ENCODE data around the gene PI3. TPM values are rescaled to one million over a fixed set of nuclear protein-coding genes. Genes with fewer than 3 reads are reported as not detected.

Gene PI3
- total RNA-seq, 1 donor from 2014 or later, result 9.2 TPM

DNA sequence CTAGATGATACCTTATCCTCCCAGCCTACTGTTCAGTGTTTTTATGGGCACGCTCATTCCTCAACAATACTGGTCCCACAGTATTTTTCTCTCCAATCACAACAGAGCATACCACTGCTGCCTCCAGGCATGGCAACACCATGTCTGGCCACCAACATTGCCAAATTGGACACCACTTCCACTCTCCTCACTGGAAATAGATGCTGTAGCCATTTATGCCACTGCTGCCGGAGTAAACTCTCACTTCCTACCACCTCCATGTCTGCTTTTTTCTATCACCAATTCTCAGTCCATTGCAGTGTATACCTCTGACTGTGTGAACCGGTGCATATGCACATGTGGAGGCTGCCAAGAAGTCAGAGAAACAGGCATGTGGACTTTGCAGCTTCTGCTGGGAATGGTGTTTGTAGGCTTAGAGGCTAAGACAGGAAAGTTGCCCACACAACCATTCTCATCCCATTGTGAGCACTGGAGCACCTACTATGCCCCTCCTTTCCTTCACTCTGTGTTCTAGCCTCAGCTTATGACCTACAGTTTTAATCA is 14.4 kb downstream of the PI3 start:
- Histone ChIP-seq H3K9me3 (no peaks in the 10 kb centered on the region), H3K4me1 (no peaks in the 10 kb centered on the region), H3K4me3 (no peak overlapping the region), H3K27ac (no peak overlapping the region), H3K36me3 (no peaks in the 10 kb centered on the region), H3K27me3 (ENCODE audit: low read depth) (no peaks in the 10 kb centered on the region)
- DNase-seq (no peak), ATAC-seq (no peak)
- TF ChIP-seq, protein P1, sequence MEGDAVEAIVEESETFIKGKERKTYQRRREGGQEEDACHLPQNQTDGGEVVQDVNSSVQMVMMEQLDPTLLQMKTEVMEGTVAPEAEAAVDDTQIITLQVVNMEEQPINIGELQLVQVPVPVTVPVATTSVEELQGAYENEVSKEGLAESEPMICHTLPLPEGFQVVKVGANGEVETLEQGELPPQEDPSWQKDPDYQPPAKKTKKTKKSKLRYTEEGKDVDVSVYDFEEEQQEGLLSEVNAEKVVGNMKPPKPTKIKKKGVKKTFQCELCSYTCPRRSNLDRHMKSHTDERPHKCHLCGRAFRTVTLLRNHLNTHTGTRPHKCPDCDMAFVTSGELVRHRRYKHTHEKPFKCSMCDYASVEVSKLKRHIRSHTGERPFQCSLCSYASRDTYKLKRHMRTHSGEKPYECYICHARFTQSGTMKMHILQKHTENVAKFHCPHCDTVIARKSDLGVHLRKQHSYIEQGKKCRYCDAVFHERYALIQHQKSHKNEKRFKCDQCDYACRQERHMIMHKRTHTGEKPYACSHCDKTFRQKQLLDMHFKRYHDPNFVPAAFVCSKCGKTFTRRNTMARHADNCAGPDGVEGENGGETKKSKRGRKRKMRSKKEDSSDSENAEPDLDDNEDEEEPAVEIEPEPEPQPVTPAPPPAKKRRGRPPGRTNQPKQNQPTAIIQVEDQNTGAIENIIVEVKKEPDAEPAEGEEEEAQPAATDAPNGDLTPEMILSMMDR (IDR thresholded peaks at IDR 0.05), result no peak
- intact Hi-C loops (cut with DNase I), result no loop called here

- Histone ChIP-seq H3K4me3 (no peak overlapping the region), H3K9me3 (no peaks in the 10 kb centered on the region), H3K27me3 (ENCODE audit: low read depth) (no peaks in the 10 kb centered on the region), H3K27ac (no peak overlapping the region), H3K36me3 (no peaks in the 10 kb centered on the region), H3K4me1 (no peaks in the 10 kb centered on the region)
- no peak for ATAC-seq
- TF ChIP-seq, protein P1 (IDR thresholded peaks at IDR 0.05), result no peak
- DNase-seq, result no peak
- intact Hi-C loops (cut with DNase I), result no loop called here
Observed at GRCh38 chr20:45189861-45190260, 15.2 kb downstream of the PI3 start.

- intact Hi-C loops (cut with DNase I), result no loop called here
- Histone ChIP-seq H3K27ac (no peak overlapping the region), H3K4me3 (no peak overlapping the region), H3K9me3 (no peaks in the 10 kb centered on the region), H3K4me1 (no peaks in the 10 kb centered on the region), H3K36me3 (no peaks in the 10 kb centered on the region), H3K27me3 (ENCODE audit: low read depth) (no peaks in the 10 kb centered on the region)
- TF ChIP-seq, protein P1 (IDR thresholded peaks at IDR 0.05), result no peak
- ATAC-seq (no peak), DNase-seq (no peak)
Observed at GRCh38 chr20:45191926-45192325, 17.2 kb downstream of the PI3 start.

- Histone ChIP-seq H3K9me3 (no peaks in the 10 kb centered on the region), H3K4me1 (no peaks in the 10 kb centered on the region), H3K36me3 (no peaks in the 10 kb centered on the region), H3K27ac (no peak overlapping the region), H3K27me3 (ENCODE audit: low read depth) (no peaks in the 10 kb centered on the region), H3K4me3 (no peak overlapping the region)
- ATAC-seq (no peak), DNase-seq (no peak)
- intact Hi-C loops (cut with DNase I), result no loop called here
- TF ChIP-seq, protein P1 (IDR thresholded peaks at IDR 0.05), result no peak
Observed at GRCh38 chr20:45193331-45193730, 18.6 kb downstream of the PI3 start.

DNA sequence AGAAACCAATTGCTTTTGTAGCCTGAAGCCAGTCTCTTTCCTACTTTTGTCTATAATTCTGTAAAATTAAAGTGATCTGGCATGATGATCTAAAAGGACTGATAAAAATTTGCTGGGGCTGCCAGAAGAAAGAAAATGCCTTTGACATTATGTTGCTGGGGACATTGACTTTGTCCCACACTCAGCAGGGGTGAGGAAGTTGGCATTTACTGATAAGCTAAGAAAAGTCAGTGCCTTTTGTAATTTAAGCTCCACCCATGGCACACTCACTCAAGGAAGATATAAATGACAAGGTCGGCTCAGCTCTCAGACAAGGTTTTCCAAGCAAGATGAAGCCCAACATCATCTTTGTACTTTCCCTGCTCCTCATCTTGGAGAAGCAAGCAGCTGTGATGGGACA is 32.0 kb downstream of the PI3 start, which contains the start of gene SEMG1:
SEMG1 (plus strand) TSS at position 309 of the 400 bp plus-strand sequence; CDS start at position 330, 21 bp downstream.
- ATAC-seq, result no peak
- intact Hi-C loops (cut with DNase I), result no loop called here
- Histone ChIP-seq H3K27ac (no peak within 1 kb of the TSS), H3K4me1 (no peaks in the 10 kb centered on the region), H3K27me3 (ENCODE audit: low read depth) (no peaks in the 10 kb centered on the region), H3K4me3 (no peak within 1 kb of the TSS), H3K9me3 (no peaks in the 10 kb centered on the region), H3K36me3 (no peaks in the 10 kb centered on the region)
- TF ChIP-seq, protein P1 (IDR thresholded peaks at IDR 0.05), result no peak
- DNase-seq, result no peak

Data from lower lobe of right lung (tissue), 2 donors.